Stomach (tissue), 4 donors: ENCODE data around the gene PGRMC2.

ENCODE experiments used
- CTCF ChIP-seq, 7 experiments: fragments of 450-650 bp in 4 of 7; fragments of 200-600 bp in 3 of 7; sonication (generic) in 3 of 7; IDR thresholded peaks; one replicate each; pipeline ENCODE4 v1.5.1; 2016 to 2019; ENCODE audit warnings: antibody characterized with exemption in 7 of 7, control low read depth in 2 of 7, mild to moderate bottlenecking in 1 of 7
- POLR2A ChIP-seq, 4 donors: fragments of 450-650 bp; IDR thresholded peaks; one replicate each; pipeline ENCODE4 v1.6.1; 2016; ENCODE audit warnings: antibody characterized with exemption in 4 of 4, control low read depth in 2 of 4, mild to moderate bottlenecking in 1 of 4, moderate library complexity in 1 of 4
- POLR2AphosphoS5 ChIP-seq, 3 donors: sonication (generic); formaldehyde crosslinking; IDR thresholded peaks; one replicate each; pipeline ENCODE4 v1.6.1; 2016; ENCODE audit warnings: antibody characterized with exemption in 3 of 3

GRCh38 chr4:128299848-128300247 lies 12.2 kb upstream of the PGRMC2 start:
- TF ChIP-seq POLR2A (IDR thresholded peaks at IDR 0.05) (no peak), CTCF (IDR thresholded peaks at IDR 0.05) (no peak), POLR2AphosphoS5 (IDR thresholded peaks at IDR 0.05) (no peak)
